GM19463 (cell line): ENCODE data around the gene CSNK1G3.
A peak's percentile ranks its signal among the peaks of the same experiment; 100 is the strongest.
"Not testable (repeated sequence)": the region's sequence is repeated elsewhere in the genome, so short reads cannot be mapped to it uniquely, and the experiment has no call there.

Experiments used
- ATAC-seq: cut with Tn5 transposase; IDR thresholded peaks from one replicate; pipeline ENCODE4 v1.9.1; 2021; ENCODE audit warnings: mild to moderate bottlenecking, moderate library complexity; ENCODE audit not compliant: unreplicated experiment

The CSNK1G3 gene

DNA sequence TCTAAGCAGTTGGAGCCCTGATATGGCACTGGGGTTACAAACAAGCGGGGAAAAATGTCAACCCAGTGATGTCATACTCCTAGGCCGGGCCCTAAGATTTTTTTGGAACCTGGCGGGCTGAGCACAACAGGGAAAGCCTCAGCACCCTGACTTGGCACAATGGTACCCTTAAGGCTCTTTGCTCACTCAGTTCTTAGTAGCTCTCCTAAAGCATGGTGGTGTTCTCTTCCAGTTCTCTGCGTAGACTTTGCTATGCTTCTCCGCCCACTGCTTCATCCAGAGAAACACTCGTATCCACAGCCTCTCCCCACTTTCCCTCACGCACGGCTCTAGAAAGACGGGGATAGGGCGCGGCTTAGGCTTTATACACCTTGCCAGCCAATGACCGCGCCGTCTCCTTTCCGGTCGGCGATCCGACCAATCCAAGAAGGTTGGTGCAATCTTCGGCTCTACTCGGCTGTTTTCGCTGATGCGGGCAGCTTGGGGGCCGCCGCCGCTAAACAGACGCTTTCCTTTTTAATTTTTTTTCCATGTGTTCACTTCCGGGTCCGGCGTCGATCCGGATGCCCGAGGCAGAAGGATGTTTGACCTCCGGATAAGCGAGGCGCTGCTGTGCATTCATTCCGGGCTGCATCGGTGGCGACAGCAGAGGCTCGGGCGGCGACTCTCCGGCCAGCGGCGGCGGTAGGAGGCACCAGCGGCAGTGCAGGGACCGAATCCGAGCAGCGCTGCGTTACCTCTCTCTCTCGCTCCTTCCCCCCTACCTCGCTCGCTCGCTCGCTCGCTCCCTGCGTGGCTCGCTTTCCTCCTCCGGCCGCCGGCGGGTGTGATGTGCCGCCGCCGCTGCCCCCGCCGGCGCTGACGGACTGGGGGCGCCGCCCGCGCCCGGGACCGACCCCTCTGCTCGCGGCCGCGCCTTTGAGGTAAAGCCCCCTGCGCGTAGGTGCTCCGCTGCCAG lies at the start of gene CSNK1G3:
TSS of gene CSNK1G3 (plus strand) at position 530 of the 958 bp plus-strand sequence. CDS start 33,487 bp downstream, outside the sequence.
- ATAC-seq = peak; percentile 89

DNA sequence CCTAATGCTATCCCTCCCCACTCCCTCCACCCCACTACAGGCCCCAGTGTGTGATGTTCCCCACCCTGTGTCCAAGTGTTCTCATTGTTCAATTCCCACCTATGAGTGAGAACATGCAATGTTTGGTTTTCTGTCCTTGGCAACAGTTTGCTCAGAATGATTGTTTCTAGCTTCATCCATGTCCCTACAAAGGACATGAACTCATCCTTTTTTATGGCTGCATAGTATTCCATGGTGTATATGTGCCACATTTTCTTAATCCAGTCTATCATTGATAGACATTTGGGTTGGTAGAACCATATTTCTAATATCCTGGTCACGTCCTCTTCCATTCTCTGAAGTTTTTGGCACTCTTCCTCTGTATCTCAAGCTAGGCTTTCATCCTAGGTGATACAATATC lies 45.1 kb upstream of the CSNK1G3 start:
- not testable (repeated sequence) for ATAC-seq

- ATAC-seq = no peak
These were observed 40.6 kb upstream of the CSNK1G3 start for GRCh38 chr5:123471385-123471784.

GRCh38 chr5:123472150-123472924 lies 39.6 kb upstream of the CSNK1G3 start:
- no peak for ATAC-seq

DNA sequence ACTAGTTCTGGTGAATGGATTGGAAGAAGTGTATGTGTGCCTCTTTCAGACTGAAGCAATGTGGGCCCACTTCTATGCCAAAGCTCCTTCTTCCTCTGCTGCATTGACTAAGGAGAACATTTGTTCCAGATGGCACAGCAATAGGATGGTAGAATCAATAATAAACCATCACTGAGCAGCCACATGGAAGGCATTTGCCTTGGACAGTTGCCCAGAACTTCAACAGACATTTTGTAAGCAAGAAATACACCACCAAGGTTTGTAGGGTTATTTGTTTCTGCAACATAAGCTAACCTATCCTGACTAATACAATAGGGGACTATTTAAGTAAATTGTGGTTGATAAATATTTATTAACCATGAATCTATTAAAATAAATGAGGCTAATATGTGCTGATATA lies 37.7 kb upstream of the CSNK1G3 start:
- ATAC-seq = no peak

- no peak for ATAC-seq
These were observed 35.2 kb upstream of the CSNK1G3 start for GRCh38 chr5:123476731-123477130.

DNA sequence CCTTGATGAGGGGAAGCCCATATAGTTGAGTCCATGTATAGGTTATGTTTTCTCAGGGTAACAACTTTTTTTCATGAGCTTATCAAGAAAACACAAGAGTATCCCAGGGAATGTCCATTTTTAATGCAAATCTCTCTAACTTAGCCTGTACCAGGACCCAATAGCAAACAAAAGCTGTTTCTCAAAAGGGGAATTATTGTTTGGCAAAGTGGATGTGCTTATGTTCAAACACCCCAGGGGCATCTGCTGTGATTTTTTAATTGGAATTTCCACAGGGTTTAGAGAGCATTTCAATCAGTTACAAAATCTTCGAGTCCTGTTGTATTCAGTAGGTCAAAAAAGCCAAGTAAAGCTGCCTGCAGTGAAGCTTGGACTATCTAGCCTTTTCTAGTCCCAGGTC lies 33.4 kb upstream of the CSNK1G3 start:
- no peak for ATAC-seq

DNA sequence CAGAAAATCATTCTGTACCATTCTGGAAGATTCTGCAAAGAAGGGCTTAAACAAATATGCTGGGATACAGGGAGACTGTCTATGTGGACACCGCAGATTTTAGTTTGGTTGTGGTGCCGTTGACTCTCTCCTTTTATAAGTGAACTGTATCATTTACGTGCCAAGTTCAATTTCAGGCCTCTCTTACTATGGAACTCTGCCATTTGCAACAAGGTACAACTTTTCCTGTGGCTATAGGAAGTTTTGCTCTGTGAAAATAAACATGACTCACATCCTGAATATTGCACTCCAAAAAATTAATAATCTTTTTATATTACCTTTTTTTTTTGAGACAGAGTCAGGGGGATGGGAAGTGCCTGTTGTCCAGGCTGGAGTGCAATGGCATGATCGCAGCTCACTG lies 29.7 kb upstream of the CSNK1G3 start:
- no peak for ATAC-seq

GRCh38 chr5:123483446-123484077 lies 28.4 kb upstream of the CSNK1G3 start:
- no peak for ATAC-seq

DNA sequence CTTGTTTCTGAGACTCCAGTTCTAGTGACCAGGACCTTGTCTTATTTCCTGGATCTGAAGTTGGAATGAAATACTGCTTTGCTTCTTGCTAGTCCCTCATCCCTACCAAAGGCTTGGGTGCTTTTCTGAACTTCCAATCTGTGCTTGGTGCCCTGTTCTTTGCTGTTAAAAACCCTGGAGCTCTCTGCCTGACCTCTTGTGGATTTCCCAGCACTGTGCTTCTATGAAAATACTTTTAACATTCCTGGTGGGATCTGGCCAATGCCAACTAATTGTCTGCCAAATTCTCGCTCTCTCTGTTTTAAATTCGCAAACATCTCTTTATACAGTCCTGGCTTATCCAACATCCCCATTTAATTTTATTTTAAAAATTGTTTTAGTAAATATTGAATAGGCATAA lies 26.7 kb upstream of the CSNK1G3 start:
- ATAC-seq = no peak

- ATAC-seq = no peak
These were observed 24.9 kb upstream of the CSNK1G3 start for GRCh38 chr5:123486951-123487655.

- ATAC-seq = no peak
These were observed 21.0 kb upstream of the CSNK1G3 start for GRCh38 chr5:123490974-123491373.

DNA sequence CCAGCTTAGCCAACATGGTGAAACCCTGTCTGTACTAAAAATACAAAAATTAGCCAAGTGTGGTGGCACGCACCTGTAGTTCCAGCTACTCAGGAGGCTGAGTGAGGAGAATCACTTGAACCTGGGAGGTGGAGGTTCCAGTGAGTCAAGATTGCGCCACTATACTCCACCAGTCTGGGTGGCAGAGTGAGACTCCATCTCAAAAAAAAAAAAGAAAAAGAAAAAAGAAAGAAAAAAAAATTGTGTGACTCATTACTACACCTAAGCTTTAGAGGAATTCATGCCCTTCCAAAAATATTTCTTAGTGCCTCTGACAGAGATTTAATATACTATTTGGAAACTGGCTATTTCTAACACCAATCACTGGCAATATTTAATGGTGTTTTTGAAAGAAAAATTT lies 16.8 kb upstream of the CSNK1G3 start:
- ATAC-seq = not testable (repeated sequence)

- no peak for ATAC-seq
These were observed 15.1 kb upstream of the CSNK1G3 start for GRCh38 chr5:123496892-123497291.

DNA sequence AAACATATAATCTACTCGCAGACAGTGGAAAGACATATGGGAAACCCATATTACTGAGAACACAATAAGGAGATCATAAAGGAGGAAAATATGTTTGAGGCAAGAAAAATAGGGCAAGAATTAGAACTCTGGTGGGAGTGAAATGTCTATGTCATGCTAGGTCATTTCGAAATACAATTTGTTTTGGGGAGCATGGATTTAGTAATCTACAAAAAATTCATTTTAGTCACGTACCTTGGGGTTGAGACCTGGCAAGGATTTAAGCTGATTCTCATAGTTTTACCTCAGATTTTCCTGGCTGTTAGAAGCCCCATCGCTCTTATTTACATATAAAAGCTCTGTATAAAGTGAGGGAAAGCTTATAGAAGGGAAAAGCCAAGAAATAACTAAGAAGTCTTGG lies 11.5 kb upstream of the CSNK1G3 start:
- no peak for ATAC-seq

GRCh38 chr5:123502120-123502519 lies 9.9 kb upstream of the CSNK1G3 start:
- no peak for ATAC-seq

GRCh38 chr5:123503299-123503698 lies 8.7 kb upstream of the CSNK1G3 start:
- ATAC-seq = no peak

GRCh38 chr5:123505633-123506032 lies 6.3 kb upstream of the CSNK1G3 start:
- no peak for ATAC-seq

- ATAC-seq = no peak
These were observed 3.5 kb upstream of the CSNK1G3 start for GRCh38 chr5:123508441-123508840.

DNA sequence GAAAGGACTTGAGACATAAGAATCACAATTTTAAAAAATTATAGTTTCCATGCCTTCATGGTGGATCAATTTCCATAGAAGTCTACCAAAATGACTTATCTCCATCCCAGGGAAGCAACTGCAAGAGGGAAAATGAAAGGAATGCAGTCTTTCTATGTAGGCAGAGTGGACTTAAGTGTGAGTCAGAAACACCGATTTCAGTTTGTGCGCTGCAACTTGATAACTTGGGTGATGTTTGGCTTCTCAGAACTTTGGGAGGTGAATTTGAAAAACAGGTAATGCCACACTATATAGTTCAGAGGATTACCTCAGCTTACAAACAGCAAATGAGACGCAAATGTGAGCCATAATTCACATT lies 708 bp upstream of the CSNK1G3 start:
- ATAC-seq = no peak
